CD4-positive, alpha-beta memory T cell (primary cell): ENCODE measurements around the gene AJAP1. TPM values are rescaled to one million over a fixed set of nuclear protein-coding genes. Genes with fewer than 3 reads are reported as not detected.

Experiments
- CTCF ChIA-PET: fragments of 350-600 bp; sonication (Branson Sonifier 250); formaldehyde crosslinking; loops from one replicate; lab custom pipeline; 2021; ENCODE audit warnings: inconsistent platforms; ENCODE audit not compliant: partially characterized antibody; lab: Charles Lee
- POLR2A ChIA-PET: fragments of 350-600 bp; sonication (Branson Sonifier 250); formaldehyde crosslinking; loops from one replicate; lab custom pipeline; 2021; ENCODE audit not compliant: partially characterized antibody; lab: Charles Lee
- DNase-seq, 5 donors: peaks; one replicate each; pipeline versions ENCODE4 v3.0.0 to v3.0.0-alpha.2; 2020 to 2022; ENCODE audit warnings: mixed read lengths in 1 of 5
- H3K27ac ChIP-seq: one replicate; pipeline ENCODE4 v1.7.0; 2013; ENCODE audit warnings: low read depth, low read length
- H3K27me3 ChIP-seq: 2 replicates; pipeline ENCODE4 v1.7.0; 2013; ENCODE audit warnings: mild to moderate bottlenecking, low read length, moderate library complexity; ENCODE audit not compliant: insufficient read depth
- H3K36me3 ChIP-seq: 2 replicates; pipeline ENCODE4 v1.7.0; 2013; ENCODE audit warnings: mild to moderate bottlenecking, low read length, moderate library complexity; ENCODE audit not compliant: insufficient read depth
- H3K4me1 ChIP-seq: 2 replicates; pipeline ENCODE4 v1.7.0; 2013; ENCODE audit warnings: mild to moderate bottlenecking, low read length, moderate library complexity; ENCODE audit not compliant: insufficient read depth
- H3K4me3 ChIP-seq, 2 donors: one replicate each; pipeline ENCODE4 v1.7.0; 2013; ENCODE audit warnings: low read length in 2 of 2, mild to moderate bottlenecking in 1 of 2
- H3K9me3 ChIP-seq, 2 donors: one replicate each; pipeline ENCODE4 v1.7.0; 2013; ENCODE audit warnings: low read length in 2 of 2, control low read depth in 1 of 2; ENCODE audit not compliant: control insufficient read depth in 1 of 2
- H3K27ac Mint-ChIP-seq, 7 donors: one replicate each; pipeline ENCODE4 v1.8.0; 2020 to 2021; ENCODE audit warnings: mixed read lengths in 7 of 7, mild to moderate bottlenecking in 6 of 7, inconsistent platforms in 3 of 7, moderate library complexity in 3 of 7
- H3K27me3 Mint-ChIP-seq, 2 donors: one replicate each; pipeline ENCODE4 v1.8.0; 2020 to 2021; ENCODE audit warnings: mixed read lengths in 2 of 2
- H3K36me3 Mint-ChIP-seq, 2 donors: one replicate each; pipeline ENCODE4 v1.8.0; 2020 to 2021; ENCODE audit warnings: mixed read lengths in 2 of 2, inconsistent platforms in 1 of 2, mild to moderate bottlenecking in 1 of 2
- H3K4me1 Mint-ChIP-seq, 4 donors: one replicate each; pipeline ENCODE4 v1.8.0; 2020 to 2021; ENCODE audit warnings: mixed read lengths in 4 of 4, mild to moderate bottlenecking in 1 of 4
- H3K4me3 Mint-ChIP-seq, 8 donors: one replicate each; pipeline ENCODE4 v1.8.0; 2020 to 2021; ENCODE audit warnings: mixed read lengths in 8 of 8, mild to moderate bottlenecking in 7 of 8, moderate library complexity in 6 of 8, inconsistent platforms in 3 of 8
- H3K9me3 Mint-ChIP-seq, 8 donors: one replicate each; pipeline ENCODE4 v1.8.0; 2020 to 2021; ENCODE audit warnings: mixed read lengths in 8 of 8, mild to moderate bottlenecking in 5 of 8, inconsistent platforms in 3 of 8, moderate library complexity in 1 of 8
- intact Hi-C: fragments of 100-400 bp; cut with micrococcal nuclease; formaldehyde crosslinking; loops from one replicate; pipeline ENCODE4 v1.15.1; 2023
- polyA plus RNA-seq, 2 donors: library from polyadenylated mRNA; unstranded; fragments of 300-500 nt; fragmentation: Illumina TruSeq; gene quantifications; one replicate each; pipeline ENCODE4 v1.2.3, GENCODE V29; 2021
- total RNA-seq, 2 experiments: library from RNA; stranded (reverse); gene quantifications; one replicate each; pipeline ENCODE4 v1.2.3, GENCODE V29; 2021

The AJAP1 gene
- total and polyA plus RNA-seq, 4 experiments from 2014 or later = 0.09 TPM; not detected in 3

DNA sequence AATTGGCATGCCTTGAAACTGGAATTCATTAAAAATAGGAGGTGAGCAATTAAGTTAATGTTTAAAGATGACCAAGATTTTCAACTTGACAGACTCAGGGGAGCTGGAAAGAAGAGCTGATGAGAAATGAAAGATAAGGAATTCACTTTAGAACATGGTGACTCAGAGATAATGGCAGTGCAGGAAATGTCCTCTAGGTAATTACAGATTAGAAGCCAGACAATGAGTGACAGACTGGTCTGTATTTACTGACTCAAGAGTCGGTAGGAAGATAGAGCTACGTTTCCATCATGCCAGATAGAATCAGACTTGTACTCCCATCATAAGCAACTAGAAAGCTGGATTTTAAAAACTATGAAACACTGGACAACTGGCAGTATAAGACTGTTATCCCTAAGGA is 151.6 kb downstream of the AJAP1 start:
- Histone ChIP-seq H3K27me3 (no peaks in the 10 kb centered on the region), H3K4me1 (no peaks in the 10 kb centered on the region), H3K27ac (no peak overlapping the region), H3K9me3 (no peaks in the 10 kb centered on the region), H3K4me3 (no peak overlapping the region), H3K36me3 (no peaks in the 10 kb centered on the region)
- no peak overlapping the region for H3K27ac Mint-ChIP-seq
- peaks cover 0 to 26% (median 18%) of the 10 kb centered on the region in 8 donors for H3K9me3 Mint-ChIP-seq
- CTCF ChIA-PET = no interaction called here
- no peak for DNase-seq
- H3K27me3 Mint-ChIP-seq = peaks cover 21 to 23% of the 10 kb centered on the region in 2 donors
- H3K4me1 Mint-ChIP-seq = no peaks in the 10 kb centered on the region
- no peaks in the 10 kb centered on the region for H3K36me3 Mint-ChIP-seq
- no peak overlapping the region for H3K4me3 Mint-ChIP-seq
- intact Hi-C loops = no loop called here
- POLR2A ChIA-PET = no interaction called here

DNA sequence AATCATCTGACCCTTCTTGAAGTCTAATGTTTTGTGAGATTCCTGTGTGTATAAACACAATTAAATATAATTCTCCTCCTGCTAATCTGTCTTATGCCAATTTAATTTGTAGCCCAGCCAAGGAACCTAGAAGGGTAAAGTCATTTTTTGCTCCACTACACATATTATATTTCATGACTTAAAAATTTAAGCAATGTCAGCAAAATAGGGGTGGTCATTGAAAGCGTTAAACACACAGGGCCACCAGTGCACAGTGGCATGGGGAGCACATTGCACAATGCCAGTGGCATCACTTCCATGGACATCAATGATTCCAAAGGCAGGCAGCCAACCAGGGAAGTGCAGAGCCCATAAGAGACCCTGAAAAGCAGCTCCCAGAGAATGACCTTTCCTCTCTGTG is 166.1 kb downstream of the AJAP1 start:
- intact Hi-C loops = no loop called here
- no peak overlapping the region for H3K4me3 ChIP-seq
- Mint-ChIP-seq H3K9me3 (peaks cover 0 to 21% (median 7%) of the 10 kb centered on the region in 8 donors), H3K36me3 (no peaks in the 10 kb centered on the region), H3K27ac (no peak overlapping the region), H3K27me3 (peaks cover 2 to 5% of the 10 kb centered on the region in 2 donors), H3K4me1 (no peaks in the 10 kb centered on the region), H3K4me3 (no peak overlapping the region)
- H3K27me3 ChIP-seq = no peaks in the 10 kb centered on the region
- H3K27ac ChIP-seq = no peak overlapping the region
- CTCF ChIA-PET = no interaction called here
- DNase-seq = no peak
- no peaks in the 10 kb centered on the region for H3K36me3 ChIP-seq
- POLR2A ChIA-PET = no interaction called here
- no peaks in the 10 kb centered on the region for H3K4me1 ChIP-seq
- H3K9me3 ChIP-seq = no peaks in the 10 kb centered on the region

DNA sequence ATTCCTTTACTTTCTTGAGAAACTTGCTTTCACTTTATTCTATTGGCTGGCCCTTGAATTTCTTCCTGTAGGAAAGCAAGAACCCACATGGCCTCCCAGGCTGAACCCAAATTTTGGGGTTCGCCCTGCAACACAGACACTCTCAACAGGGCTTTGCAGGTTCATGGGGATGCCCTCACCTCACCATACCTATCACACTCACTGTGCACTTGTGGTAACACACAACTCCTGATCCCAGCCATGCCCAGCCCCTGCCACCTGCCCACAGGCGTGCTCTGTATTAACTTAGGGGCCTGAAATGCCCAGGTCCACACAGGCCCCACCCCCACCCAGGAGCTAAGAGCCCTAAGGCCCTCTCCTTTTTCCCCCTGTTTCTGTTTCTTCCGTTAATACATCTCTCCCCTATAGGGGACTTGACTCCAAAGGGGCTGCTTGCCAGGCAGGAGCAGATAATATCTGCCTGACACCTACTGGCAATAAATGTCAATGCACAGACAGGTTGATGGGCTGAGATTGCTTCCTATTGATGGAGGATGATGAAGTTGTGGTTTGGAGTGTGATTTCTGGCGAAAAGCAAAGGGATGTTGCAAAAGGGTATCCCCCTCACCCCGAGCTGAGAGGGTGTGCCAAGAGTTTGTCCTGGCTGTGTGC is 171.5 kb downstream of the AJAP1 start:
- Histone ChIP-seq H3K9me3 (no peaks in the 10 kb centered on the region), H3K36me3 (no peaks in the 10 kb centered on the region), H3K27me3 (no peaks in the 10 kb centered on the region), H3K4me1 (no peaks in the 10 kb centered on the region), H3K4me3 (no peak overlapping the region), H3K27ac (no peak overlapping the region)
- POLR2A ChIA-PET = no interaction called here
- DNase-seq = no peak
- intact Hi-C loops = no loop called here
- Mint-ChIP-seq H3K36me3 (no peaks in the 10 kb centered on the region), H3K9me3 (peaks cover 0 to 12% (median 2%) of the 10 kb centered on the region in 8 donors), H3K27ac (no peak overlapping the region), H3K27me3 (peaks cover 7 to 11% of the 10 kb centered on the region in 2 donors), H3K4me3 (no peak overlapping the region), H3K4me1 (no peaks in the 10 kb centered on the region)
- CTCF ChIA-PET = no interaction called here

DNA sequence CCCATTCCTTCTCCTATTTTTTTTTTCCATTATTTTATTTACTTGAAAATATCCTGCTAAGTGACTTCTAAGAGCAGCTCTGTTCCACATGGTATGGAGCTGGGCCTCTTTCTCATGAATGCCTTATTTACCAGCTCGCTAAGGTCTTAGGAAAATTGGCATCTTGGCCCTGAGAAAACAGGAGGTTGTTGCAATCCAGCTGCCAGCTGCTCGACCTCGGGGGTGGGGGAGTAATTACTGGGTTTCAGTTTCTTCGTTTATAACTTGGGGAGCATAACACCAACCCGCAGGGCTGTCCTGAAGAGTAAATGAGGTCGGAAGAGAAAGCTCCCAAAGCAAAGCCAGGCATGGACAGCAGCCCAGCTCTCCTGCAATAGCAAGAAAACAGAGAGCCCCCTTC is 176.3 kb downstream of the AJAP1 start:
- intact Hi-C loops = no loop called here
- POLR2A ChIA-PET = no interaction called here
- no peak overlapping the region for H3K4me3 Mint-ChIP-seq
- no peaks in the 10 kb centered on the region for H3K36me3 Mint-ChIP-seq
- H3K27ac Mint-ChIP-seq = no peak overlapping the region
- Histone ChIP-seq H3K4me1 (no peaks in the 10 kb centered on the region), H3K9me3 (no peaks in the 10 kb centered on the region), H3K27ac (no peak overlapping the region), H3K27me3 (no peaks in the 10 kb centered on the region), H3K4me3 (no peak overlapping the region), H3K36me3 (no peaks in the 10 kb centered on the region)
- CTCF ChIA-PET = no interaction called here
- peaks cover 0 to 10% (median 5%) of the 10 kb centered on the region in 8 donors for H3K9me3 Mint-ChIP-seq
- no peak for DNase-seq
- H3K4me1 Mint-ChIP-seq = no peaks in the 10 kb centered on the region
- peaks cover 9 to 13% of the 10 kb centered on the region in 2 donors for H3K27me3 Mint-ChIP-seq

DNA sequence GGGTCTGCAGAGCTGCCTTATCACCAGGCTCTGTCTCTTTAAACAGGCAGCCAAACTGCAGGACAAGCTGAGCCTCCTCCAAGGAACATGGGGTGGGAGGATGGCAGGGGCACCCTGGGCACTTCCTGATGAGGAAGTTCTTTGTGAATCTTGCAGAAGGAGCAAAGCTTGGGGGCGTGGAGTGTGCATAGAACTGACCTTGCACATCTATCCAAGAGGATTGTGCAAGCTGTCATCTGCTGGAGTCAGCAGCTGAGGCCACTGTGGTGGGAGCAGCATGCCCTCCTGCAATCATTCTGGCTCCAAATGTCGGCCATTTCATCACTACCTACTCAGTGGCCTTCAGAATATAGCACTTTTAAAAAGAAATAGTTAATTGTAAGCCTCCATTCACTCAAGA is 182.2 kb downstream of the AJAP1 start:
- intact Hi-C loops = no loop called here
- ChIA-PET POLR2A (no interaction called here), CTCF (no interaction called here)
- Histone ChIP-seq H3K4me1 (no peaks in the 10 kb centered on the region), H3K27ac (no peak overlapping the region), H3K27me3 (no peaks in the 10 kb centered on the region), H3K9me3 (no peaks in the 10 kb centered on the region), H3K4me3 (no peak overlapping the region), H3K36me3 (no peaks in the 10 kb centered on the region)
- no peak overlapping the region for H3K27ac Mint-ChIP-seq
- peaks cover 14 to 19% of the 10 kb centered on the region in 2 donors for H3K27me3 Mint-ChIP-seq
- H3K4me3 Mint-ChIP-seq = no peak overlapping the region
- H3K9me3 Mint-ChIP-seq = peaks cover 4 to 16% (median 8%) of the 10 kb centered on the region in 8 donors
- H3K4me1 Mint-ChIP-seq = no peaks in the 10 kb centered on the region
- DNase-seq = no peak
- H3K36me3 Mint-ChIP-seq = no peaks in the 10 kb centered on the region

DNA sequence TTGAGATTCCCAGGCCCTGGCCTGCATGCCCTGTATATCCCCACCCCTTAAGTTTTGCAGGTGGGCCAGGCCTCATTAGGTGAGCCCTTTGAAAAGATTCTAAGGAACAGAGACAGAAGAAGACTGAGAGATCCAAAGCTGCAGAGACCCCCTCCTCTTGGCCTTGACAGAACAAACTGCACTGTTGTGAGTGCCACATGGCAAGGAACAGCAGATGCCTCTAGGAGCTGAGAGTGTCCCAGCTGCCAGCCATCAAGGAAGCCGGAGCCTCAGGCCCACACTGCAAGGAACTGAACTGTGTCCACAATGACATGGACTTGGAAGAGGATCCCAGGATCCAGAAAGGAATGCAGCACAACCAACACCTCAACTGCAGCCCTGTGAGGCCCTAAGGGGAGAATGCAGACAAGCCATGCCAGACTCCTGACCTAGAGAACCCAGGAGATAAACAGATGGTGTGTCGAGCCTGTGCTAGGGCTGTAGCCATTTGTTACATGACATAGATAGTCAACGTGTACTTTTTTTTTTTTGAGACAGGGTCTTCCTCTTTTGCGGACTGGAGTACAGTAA is 182.7 kb downstream of the AJAP1 start:
- intact Hi-C loops = no loop called here
- Mint-ChIP-seq H3K9me3 (peaks cover 4 to 16% (median 8%) of the 10 kb centered on the region in 8 donors), H3K4me3 (no peak overlapping the region), H3K36me3 (no peaks in the 10 kb centered on the region), H3K27ac (no peak overlapping the region), H3K27me3 (peaks cover 19 to 24% of the 10 kb centered on the region in 2 donors), H3K4me1 (no peaks in the 10 kb centered on the region)
- no peak overlapping the region for H3K27ac ChIP-seq
- ChIA-PET POLR2A (no interaction called here), CTCF (no interaction called here)
- no peak overlapping the region for H3K4me3 ChIP-seq
- no peaks in the 10 kb centered on the region for H3K4me1 ChIP-seq
- DNase-seq = no peak
- no peaks in the 10 kb centered on the region for H3K36me3 ChIP-seq
- H3K27me3 ChIP-seq = no peaks in the 10 kb centered on the region
- H3K9me3 ChIP-seq = no peaks in the 10 kb centered on the region

DNA sequence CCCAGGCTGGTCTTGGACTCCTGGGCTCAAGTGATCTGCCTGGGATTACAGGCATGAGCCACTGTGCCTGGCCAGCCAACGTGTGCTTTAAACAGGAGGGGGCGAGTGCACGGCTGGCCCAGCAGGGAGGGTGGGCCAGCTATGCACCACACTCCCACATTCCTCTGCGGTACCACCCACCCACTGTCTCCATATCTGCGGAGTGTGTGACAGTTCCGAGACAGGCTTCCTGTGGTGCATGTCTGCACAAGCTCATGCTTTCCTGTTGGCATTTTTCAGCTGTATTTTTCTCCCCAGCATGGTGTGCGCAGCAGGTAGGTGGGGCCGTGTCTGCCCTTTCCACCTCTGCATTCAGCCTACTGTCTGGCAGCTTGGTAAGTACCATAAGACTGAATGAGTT is 183.3 kb downstream of the AJAP1 start:
- intact Hi-C loops = no loop called here
- H3K27me3 ChIP-seq = no peaks in the 10 kb centered on the region
- peaks cover 19 to 26% of the 10 kb centered on the region in 2 donors for H3K27me3 Mint-ChIP-seq
- ChIA-PET CTCF (no interaction called here), POLR2A (no interaction called here)
- no peaks in the 10 kb centered on the region for H3K4me1 ChIP-seq
- H3K9me3 ChIP-seq = no peaks in the 10 kb centered on the region
- H3K4me1 Mint-ChIP-seq = no peaks in the 10 kb centered on the region
- no peak overlapping the region for H3K4me3 ChIP-seq
- no peaks in the 10 kb centered on the region for H3K36me3 ChIP-seq
- no peak for DNase-seq
- no peak overlapping the region for H3K27ac ChIP-seq
- no peaks in the 10 kb centered on the region for H3K36me3 Mint-ChIP-seq
- no peak overlapping the region for H3K4me3 Mint-ChIP-seq
- peaks cover 4 to 15% (median 6%) of the 10 kb centered on the region in 8 donors for H3K9me3 Mint-ChIP-seq
- no peak overlapping the region for H3K27ac Mint-ChIP-seq
